Kidney (tissue), 14 donors: ENCODE results near the gene HMBS. TPM values are rescaled to one million over a fixed set of nuclear protein-coding genes. Genes with fewer than 3 reads are reported as not detected.
A peak's percentile ranks its signal among the peaks of the same experiment; 100 is the strongest.

Source experiments
- DNase-seq, 5 donors: peaks; one replicate each; pipeline ENCODE4 v3.0.0-alpha.2; 2013 to 2020
- FAIRE-seq: peaks from 2 replicates; lab custom pipeline; 2012; peaks lifted over from hg19 to GRCh38; lab: Jason Lieb, UNC
- H3K27ac ChIP-seq, 2 donors: one replicate each; pipeline ENCODE4 v1.7.0; 2013; ENCODE audit warnings: low read depth in 2 of 2, low read length in 2 of 2, inconsistent platforms in 1 of 2
- H3K27me3 ChIP-seq: one replicate; pipeline ENCODE4 v1.7.1; 2013; ENCODE audit warnings: low read length, inconsistent platforms; ENCODE audit not compliant: control insufficient read depth, insufficient read depth
- H3K36me3 ChIP-seq, 3 donors: one replicate each; pipeline versions ENCODE4 v1.7.0 to v1.7.1; 2013; ENCODE audit warnings: low read length in 3 of 3, control low read depth in 1 of 3, inconsistent platforms in 1 of 3; ENCODE audit not compliant: insufficient read depth in 3 of 3, control insufficient read depth in 2 of 3
- H3K4me1 ChIP-seq, 3 donors: one replicate each; pipeline versions ENCODE4 v1.7.0 to v1.7.1; 2013; ENCODE audit warnings: low read length in 3 of 3, inconsistent platforms in 1 of 3, low read depth in 1 of 3; ENCODE audit not compliant: control insufficient read depth in 2 of 3, insufficient read depth in 2 of 3
- H3K4me3 ChIP-seq, 3 donors: one replicate each; pipeline versions ENCODE4 v1.7.0 to v1.8.1; 2013; ENCODE audit warnings: low read length in 3 of 3, control low read depth in 1 of 3, inconsistent platforms in 1 of 3
- H3K9ac ChIP-seq, 3 donors: one replicate each; pipeline versions ENCODE4 v1.7.0 to v1.7.1; 2013; ENCODE audit warnings: low read length in 3 of 3, control low read depth in 1 of 3, inconsistent platforms in 1 of 3
- H3K9me3 ChIP-seq, 3 donors: one replicate each; pipeline versions ENCODE4 v1.7.0 to v1.7.1; 2013; ENCODE audit warnings: low read length in 3 of 3, control low read depth in 1 of 3, inconsistent platforms in 1 of 3; ENCODE audit not compliant: control insufficient read depth in 2 of 3, insufficient read depth in 1 of 3
- intact Hi-C: fragments of 100-400 bp; cut with DNase I; formaldehyde crosslinking; loops from one replicate; pipeline ENCODE4 v1.11.1; 2022
- polyA plus RNA-seq: library from polyadenylated mRNA; stranded (reverse); fragments of 350-450 nt; fragmentation: Illumina TruSeq; extraction: RNeasy Lipid Tissue Mini Kit (QIAGEN cat#74804); gene quantifications from one replicate; pipeline ENCODE4 v1.2.3, GENCODE V29; 2014; ENCODE audit warnings: low read depth, low replicate concordance; ENCODE audit not compliant: insufficient read depth
- total RNA-seq: library from RNA; stranded (reverse); fragmentation: NEBNext Ultra II Directional; extraction: Animal tissue kit (Norgen Biotek cat#: 25700); gene quantifications from one replicate; pipeline ENCODE4 v1.2.1, GENCODE V29; 2021
- TF ChIP-seq, protein P1 (sequence below): IDR thresholded peaks from 3 replicates; pipeline ENCODE4 v1.5.1; 2012; ENCODE audit warnings: mild to moderate bottlenecking, moderate library complexity, borderline replicate concordance; ENCODE audit not compliant: insufficient read depth; ENCODE audit errors: extremely low read depth
- donor health status: control.
- donor health status: control.
- donor health status: control.
- donor health status: control.
- donor health status: control.
- donor health status: DM: yes; HTN: yes; CAD: no.
- donor health status: Normal renal cell carcinoma (clear cell type).

Gene HMBS
- total and polyA plus RNA-seq, 2 donors from 2014 or later = 16.7 to 32.3 TPM

DNA sequence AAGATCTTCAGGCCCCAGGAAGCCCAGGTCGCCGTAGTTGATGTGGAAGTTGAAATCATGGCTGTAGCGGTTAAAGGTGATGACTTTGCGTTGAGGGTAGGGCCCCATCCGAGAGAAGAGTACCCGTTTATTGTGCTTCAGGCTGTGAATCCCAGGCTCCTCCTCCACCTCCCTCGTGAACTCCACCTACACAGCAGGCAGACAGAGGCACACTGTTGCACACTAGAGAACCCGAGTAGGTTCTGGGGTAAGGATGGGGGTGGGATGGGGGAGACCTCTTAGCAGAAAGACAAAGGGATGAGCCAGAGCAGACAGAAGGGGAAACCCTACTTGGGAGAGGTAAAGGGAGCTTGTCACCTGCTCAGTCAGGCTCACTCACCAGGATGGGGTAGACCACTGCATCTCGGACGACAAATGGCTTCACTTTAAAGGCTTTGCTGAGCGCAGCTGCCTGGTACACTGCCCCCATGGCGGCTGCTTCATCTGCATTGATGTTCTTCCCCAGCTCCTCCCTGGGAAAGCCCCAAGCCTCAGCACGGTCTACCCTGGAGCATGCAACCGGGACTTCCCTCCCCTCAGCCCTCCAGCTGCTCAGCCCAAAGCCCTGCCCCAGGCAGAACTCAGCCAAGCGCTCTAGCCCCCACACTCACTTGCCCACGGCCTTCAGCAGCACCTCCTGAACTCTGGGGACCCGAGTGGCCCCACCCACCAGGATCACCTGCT lies 33.1 kb upstream of the HMBS start:
- intact Hi-C loops = no loop called here
- FAIRE-seq (no peak), DNase-seq (peak in 1 of 5 donors; percentile 39)
- Histone ChIP-seq H3K36me3 (peaks cover 0 to 64% (median 62%) of the 10 kb centered on the region in 3 donors), H3K9ac (no peak overlapping the region), H3K27me3 (no peaks in the 10 kb centered on the region), H3K4me1 (peaks cover 0 to 9% (median 5%) of the 10 kb centered on the region in 3 donors), H3K4me3 (no peak overlapping the region), H3K9me3 (no peaks in the 10 kb centered on the region), H3K27ac (no peak overlapping the region)
- TF ChIP-seq, protein P1, sequence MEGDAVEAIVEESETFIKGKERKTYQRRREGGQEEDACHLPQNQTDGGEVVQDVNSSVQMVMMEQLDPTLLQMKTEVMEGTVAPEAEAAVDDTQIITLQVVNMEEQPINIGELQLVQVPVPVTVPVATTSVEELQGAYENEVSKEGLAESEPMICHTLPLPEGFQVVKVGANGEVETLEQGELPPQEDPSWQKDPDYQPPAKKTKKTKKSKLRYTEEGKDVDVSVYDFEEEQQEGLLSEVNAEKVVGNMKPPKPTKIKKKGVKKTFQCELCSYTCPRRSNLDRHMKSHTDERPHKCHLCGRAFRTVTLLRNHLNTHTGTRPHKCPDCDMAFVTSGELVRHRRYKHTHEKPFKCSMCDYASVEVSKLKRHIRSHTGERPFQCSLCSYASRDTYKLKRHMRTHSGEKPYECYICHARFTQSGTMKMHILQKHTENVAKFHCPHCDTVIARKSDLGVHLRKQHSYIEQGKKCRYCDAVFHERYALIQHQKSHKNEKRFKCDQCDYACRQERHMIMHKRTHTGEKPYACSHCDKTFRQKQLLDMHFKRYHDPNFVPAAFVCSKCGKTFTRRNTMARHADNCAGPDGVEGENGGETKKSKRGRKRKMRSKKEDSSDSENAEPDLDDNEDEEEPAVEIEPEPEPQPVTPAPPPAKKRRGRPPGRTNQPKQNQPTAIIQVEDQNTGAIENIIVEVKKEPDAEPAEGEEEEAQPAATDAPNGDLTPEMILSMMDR = no peak

DNA sequence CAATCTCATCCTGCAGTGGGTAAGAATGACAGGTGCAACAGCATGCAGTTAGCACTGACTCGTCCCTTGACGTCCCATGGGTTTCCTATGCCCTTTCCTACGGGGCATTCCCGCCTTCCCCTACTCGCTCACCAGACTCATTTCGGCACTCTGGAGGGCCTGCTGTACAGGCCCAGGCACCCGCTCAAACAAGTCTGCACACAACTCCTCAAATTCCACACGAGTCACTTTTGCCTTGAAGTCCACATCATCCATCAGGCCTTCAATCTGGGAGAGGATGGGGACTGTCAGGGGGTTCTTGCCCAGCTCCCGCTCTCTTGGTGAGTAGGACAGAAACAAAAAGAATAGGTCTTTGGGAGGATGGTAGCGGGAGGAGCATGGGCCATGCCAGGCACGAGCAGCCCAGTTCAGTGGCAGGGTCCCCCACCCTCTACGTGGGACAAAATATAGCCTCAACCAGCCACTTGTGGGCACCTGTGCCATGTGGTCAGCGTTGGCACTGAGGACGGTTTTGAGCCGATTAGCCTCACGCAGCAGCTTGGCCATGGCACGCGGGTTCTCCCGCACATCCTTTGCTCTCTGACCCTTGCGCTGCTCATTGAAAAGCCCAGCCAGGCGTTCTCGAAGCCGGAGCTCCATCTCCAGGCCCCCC lies 32.4 kb upstream of the HMBS start:
- Histone ChIP-seq H3K9me3 (no peaks in the 10 kb centered on the region), H3K36me3 (peaks cover 0 to 61% (median 59%) of the 10 kb centered on the region in 3 donors), H3K27me3 (no peaks in the 10 kb centered on the region), H3K4me3 (no peak overlapping the region), H3K27ac (no peak overlapping the region), H3K9ac (no peak overlapping the region), H3K4me1 (peaks cover 0 to 9% (median 5%) of the 10 kb centered on the region in 3 donors)
- intact Hi-C loops = no loop called here
- TF ChIP-seq, protein P1 = no peak
- DNase-seq (peak in 1 of 5 donors; percentile 46), FAIRE-seq (no peak)

DNA sequence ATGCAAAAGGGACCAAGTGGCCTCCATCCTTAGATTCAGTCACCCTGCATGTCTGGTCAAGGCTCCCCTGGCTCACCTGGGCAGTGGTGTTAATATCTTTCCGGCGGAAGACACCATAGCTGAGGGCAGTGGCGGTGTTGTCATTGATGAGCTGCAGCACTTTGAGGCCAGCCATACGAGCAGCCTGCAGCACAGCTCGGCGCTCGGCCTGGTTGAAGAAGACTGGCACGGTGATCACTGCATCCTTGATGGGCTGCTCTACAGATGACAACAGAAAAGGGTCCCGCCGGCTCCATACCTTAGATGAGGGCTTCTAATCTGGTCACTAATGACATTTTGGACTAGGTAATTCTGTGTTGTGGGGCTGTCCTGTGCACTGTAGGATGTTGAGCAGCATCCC lies 30.3 kb upstream of the HMBS start:
- Histone ChIP-seq H3K4me1 (peaks cover 0 to 11% (median 8%) of the 10 kb centered on the region in 3 donors), H3K27me3 (no peaks in the 10 kb centered on the region), H3K9me3 (no peaks in the 10 kb centered on the region), H3K27ac (no peak overlapping the region), H3K36me3 (peaks cover 0 to 44% (median 40%) of the 10 kb centered on the region in 3 donors), H3K4me3 (no peak overlapping the region), H3K9ac (no peak overlapping the region)
- FAIRE-seq (no peak), DNase-seq (peak in 1 of 5 donors; percentile 55)
- intact Hi-C loops = no loop called here
- TF ChIP-seq, protein P1 = no peak
